ENCODE measurements around the gene ADAMTSL4.
"Not testable (repeated sequence)": the region's sequence is repeated elsewhere in the genome, so short reads cannot be mapped to it uniquely, and the experiment has no call there.

ADAMTSL4 gene

DNA sequence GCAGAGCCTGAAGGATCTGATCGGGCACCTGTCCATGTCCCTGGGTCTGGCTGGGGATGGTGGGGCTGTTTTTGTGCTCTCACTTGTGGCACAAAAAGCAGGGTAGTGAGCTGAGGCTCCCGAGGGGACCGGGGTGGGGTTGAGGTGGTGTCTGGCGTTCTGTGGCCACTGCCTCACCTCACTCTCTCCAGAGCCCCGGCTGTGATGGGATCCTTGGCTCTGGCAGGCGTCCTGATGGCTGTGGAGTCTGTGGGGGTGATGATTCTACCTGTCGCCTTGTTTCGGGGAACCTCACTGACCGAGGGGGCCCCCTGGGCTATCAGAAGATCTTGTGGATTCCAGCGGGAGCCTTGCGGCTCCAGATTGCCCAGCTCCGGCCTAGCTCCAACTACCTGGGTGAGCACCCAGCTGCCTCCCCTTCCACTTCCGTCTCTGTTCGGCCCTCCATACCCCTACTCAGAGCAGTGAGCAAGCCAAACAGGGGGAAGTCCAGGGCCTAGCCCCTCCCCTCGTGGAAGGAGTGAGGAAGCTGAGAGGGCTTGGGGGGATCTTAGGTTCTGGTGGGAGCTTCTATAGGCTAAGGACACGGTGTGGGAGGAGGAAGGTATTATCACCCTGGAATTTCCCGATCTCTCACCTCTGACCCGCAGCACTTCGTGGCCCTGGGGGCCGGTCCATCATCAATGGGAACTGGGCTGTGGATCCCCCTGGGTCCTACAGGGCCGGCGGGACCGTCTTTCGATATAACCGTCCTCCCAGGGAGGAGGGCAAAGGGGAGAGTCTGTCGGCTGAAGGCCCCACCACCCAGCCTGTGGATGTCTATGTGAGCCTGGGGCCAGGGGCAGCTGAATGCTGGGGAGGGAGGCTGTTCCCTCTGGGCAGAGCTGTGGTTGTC is 7.0 kb downstream of the ADAMTSL4 start:
- no peak for DNase-seq

DNA sequence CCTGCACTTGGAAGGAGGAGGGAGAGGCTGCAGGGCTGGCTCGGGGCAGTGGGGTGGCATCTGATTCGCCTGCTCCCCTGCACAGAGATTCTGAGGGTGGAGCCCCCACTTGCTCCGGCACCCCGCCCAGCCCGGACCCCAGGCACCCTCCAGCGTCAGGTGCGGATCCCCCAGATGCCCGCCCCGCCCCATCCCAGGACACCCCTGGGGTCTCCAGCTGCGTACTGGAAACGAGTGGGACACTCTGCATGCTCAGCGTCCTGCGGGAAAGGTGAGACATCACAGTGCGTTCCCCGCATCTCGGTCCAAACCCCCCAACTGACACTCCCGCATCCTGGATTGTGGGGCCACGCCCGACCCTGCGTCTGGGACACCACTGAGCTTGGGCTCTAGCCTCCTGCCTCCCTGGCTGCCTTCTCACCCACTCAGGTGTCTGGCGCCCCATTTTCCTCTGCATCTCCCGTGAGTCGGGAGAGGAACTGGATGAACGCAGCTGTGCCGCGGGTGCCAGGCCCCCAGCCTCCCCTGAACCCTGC is 7.9 kb downstream of the ADAMTSL4 start:
- no peak for DNase-seq

DNA sequence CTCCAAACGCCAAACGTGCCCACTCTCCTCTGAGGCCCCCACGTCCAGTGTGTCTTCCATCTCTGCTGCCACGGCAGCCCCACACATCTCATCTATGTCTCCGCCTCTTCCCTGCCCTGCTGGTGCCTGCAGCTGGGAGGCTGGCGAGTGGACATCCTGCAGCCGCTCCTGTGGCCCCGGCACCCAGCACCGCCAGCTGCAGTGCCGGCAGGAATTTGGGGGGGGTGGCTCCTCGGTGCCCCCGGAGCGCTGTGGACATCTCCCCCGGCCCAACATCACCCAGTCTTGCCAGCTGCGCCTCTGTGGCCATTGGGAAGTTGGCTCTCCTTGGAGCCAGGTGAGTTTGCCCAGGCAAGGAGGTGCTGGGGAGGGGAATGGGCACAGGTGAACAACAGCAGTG is 8.6 kb downstream of the ADAMTSL4 start:
- no peak for DNase-seq

DNA sequence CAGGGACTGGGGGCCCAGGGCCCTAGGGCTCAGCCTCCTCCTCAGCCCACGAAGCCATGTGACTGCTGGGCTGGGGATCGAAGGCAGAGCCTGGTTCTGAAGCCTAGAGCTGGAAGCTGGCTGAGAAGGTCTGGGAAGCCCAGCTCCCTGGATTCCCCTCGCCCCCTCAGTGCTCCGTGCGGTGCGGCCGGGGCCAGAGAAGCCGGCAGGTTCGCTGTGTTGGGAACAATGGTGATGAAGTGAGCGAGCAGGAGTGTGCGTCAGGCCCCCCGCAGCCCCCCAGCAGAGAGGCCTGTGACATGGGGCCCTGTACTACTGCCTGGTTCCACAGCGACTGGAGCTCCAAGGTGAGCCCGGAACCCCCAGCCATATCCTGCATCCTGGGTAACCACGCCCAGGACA is 9.1 kb downstream of the ADAMTSL4 start:
- DNase-seq = no peak

DNA sequence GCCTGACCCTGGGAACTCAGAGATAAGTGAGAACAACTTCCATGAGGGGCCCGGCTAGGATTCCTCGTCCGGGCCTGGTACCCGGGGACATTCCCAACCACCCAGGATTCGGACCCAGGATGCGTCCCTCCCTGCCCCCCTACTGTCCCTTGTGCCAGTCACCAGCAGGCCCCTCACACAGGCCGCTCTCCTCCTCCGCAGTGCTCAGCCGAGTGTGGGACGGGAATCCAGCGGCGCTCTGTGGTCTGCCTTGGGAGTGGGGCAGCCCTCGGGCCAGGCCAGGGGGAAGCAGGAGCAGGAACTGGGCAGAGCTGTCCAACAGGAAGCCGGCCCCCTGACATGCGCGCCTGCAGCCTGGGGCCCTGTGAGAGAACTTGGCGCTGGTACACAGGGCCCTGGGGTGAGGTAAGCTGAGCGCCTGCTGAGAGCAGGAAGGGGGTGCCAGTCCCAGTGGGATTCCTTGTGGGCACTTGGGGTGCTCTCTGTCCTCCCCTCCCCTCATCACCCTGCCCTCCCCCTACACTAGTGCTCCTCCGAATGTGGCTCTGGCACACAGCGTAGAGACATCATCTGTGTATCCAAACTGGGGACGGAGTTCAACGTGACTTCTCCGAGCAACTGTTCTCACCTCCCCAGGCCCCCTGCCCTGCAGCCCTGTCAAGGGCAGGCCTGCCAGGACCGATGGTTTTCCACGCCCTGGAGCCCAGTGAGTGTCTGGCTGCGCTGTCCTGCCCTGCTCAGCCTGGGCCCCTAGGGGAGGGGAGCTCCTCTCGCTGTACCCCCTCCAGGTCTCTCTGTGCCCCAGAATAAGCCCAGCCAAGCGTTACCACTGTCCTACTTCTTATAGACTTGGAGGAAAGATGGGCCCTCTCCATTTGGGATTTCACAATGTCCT is 9.8 kb downstream of the ADAMTSL4 start:
- DNase-seq = no peak

DNA sequence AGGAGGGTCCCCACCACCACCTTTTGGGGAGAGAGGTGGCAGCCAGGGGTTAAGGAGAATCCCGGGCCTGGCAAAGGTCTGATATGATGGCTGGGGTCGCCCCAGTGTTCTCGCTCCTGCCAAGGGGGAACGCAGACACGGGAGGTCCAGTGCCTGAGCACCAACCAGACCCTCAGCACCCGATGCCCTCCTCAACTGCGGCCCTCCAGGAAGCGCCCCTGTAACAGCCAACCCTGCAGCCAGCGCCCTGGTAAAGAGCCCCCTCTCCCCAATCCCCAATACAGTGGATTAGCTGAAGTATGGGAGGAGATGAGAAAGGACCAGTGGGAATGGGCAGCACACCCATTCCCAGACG is 10.4 kb downstream of the ADAMTSL4 start:
- DNase-seq = no peak

DNA sequence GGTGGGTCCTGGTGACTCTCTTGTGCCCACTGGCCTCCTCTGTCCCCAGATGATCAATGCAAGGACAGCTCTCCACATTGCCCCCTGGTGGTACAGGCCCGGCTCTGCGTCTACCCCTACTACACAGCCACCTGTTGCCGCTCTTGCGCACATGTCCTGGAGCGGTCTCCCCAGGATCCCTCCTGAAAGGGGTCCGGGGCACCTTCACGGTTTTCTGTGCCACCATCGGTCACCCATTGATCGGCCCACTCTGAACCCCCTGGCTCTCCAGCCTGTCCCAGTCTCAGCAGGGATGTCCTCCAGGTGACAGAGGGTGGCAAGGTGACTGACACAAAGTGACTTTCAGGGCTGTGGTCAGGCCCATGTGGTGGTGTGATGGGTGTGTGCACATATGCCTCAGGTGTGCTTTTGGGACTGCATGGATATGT is 10.8 kb downstream of the ADAMTSL4 start:
- DNase-seq = peak; percentile 54

DNA sequence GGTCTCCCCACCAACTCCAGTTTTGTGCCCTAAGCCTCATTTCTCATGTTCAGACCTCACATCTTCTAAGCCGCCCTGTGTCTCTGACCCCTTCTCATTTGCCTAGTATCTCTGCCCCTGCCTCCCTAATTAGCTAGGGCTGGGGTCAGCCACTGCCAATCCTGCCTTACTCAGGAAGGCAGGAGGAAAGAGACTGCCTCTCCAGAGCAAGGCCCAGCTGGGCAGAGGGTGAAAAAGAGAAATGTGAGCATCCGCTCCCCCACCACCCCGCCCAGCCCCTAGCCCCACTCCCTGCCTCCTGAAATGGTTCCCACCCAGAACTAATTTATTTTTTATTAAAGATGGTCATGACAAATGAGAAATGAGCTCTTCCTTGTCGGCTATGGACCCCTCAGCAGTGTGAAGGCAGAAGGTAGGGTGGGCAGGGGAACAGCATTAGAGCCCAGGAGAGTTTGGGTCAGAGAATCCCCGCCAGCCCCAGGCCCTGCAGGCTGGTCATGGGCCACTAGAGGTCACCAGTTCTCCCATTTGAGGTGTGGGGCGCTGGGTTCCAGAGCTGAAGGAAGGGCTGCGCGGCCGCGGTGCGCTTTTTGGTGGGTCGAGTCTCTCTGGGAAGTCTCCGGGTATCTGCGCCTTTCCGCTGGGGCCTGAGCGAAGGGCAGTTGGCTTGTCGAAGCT is 11.5 kb downstream of the ADAMTSL4 start:
- peak; percentile 67 for DNase-seq

DNA sequence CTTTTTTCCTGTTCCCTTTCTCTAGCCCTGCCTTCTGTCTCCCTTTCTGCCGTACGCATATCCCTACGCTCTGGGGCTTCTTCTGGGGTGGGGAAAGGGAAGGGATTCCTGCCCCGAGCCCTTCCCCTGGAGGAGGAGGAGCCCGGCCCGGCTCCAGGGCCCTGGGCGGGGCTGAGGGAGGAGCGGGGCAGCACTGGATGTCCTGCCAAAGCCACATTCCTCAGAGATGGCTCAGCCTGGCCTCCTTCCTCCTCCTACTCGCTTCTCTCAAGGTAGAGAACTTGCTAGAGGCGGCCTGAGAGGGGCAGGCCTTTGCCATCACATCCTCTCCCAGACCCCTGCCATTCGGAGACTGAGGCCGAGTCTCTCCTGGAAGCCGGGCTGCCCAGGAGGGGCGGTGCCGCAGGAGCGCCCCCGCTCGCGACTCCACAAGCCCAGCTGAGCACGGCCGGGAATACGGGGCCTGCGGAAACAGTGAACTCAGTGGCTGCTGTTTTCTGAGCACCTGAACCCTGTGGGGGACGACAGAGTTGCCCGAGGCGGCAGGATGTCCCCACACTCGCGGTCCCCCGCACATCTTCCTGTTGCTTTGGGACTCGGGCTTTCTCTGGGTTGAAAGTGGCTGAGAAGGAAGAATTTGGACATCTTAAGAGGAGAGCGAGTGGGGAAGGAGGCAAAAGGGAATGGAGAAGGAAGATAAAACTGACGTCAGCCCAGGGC is 12.2 kb downstream of the ADAMTSL4 start:
- peak; percentile 88 for DNase-seq

DNA sequence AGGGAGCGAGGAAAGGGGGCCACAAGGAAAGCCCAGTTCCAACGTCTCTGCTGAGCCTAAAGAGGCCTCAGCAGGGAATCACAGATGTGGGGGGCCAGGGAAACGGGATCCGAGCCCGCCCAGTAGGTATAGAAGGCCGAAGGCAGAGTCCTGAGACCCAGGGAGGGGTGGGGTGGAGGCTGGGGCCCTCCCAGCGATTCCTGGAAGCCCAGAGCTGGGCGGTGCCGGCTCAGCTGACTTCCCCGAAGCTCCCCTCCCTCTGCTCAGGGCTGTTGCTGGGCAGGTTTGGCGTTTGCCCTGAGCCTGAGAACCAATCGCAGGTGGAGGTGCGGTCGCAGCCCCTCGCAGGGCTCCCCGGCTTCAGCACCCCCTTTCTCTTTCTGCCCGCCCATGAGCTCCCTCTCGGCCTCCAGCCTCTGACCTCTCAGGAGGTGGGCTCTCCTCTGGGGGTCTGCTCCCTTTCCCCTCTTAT is 12.8 kb downstream of the ADAMTSL4 start:
- DNase-seq = peak; percentile 76

DNA sequence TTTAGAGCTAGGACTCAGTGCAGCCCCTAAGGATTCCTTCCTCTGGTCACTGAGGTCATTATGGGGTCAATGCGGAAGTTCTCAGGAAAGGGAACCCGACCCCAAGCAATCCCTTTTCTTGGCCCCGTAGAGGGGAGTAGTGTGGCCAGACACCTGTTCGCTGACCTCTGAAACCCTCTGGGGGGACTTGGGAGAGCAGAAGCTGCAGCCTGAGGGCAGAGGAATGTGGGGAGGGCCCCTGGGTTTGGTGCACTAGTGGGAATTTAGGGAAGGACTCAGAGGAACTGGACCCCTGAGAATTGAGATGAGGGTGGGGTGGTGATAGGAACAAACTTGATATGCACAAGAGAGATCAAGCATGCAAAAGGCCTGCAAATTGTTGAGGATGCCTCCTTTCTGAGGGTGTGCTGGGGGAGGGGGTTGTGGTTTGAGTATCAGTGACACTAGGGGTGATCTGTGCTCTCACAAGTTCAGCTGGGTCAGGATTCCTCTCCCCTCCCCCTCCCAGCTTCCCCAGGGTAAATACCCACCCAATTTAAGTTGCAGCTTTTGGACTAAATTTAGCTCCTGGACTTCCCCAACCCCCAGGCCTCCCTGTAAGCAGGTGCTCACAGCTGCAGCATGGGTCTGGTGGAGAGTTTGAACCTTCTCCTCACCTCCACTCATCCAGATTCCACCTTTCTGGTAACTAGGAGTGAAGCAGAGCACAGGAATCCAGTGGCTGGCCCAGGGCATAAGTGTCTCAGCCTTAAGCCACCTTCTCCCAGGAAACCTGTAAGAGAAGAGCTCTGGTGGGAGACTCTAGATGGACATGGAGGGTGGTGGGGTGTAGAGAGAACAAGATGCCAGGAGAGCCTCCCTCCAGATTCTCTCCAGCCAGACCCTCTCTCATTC is 13.5 kb downstream of the ADAMTSL4 start:
- DNase-seq = no peak

DNA sequence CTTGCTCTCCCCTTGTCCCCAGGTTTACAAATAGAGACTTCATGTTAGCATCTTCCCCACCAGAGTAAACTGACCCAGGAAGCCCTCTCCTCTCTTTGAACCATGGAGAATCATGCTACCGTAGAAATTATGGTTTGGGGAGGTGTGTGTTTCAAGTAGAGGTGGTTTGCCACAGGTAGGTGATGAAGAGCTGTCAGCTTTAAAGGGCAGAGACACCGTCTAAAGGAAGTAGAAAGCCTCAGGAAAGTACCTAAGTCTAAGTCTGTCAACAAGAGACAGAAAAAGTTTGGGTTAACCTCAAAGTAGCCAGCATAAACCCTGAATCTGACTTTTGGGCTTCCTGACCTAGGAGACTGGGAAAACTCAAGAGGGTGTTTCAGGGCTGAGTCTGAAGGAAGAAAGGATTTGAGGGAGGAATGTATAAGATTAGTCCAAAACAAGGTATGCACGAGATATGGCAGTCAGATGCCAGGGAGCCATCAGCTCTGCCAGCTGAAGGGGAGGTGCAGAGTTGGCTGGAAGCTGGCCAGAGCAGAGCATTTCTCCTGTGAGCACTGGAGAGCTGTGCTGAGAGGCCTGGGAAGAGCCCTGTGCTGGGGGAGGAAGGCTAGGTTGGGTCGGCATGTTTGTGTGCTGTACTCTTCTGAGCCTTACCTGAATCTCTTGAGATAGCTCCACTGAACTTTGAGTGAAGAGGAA is 14.3 kb downstream of the ADAMTSL4 start:
- DNase-seq = no peak

DNA sequence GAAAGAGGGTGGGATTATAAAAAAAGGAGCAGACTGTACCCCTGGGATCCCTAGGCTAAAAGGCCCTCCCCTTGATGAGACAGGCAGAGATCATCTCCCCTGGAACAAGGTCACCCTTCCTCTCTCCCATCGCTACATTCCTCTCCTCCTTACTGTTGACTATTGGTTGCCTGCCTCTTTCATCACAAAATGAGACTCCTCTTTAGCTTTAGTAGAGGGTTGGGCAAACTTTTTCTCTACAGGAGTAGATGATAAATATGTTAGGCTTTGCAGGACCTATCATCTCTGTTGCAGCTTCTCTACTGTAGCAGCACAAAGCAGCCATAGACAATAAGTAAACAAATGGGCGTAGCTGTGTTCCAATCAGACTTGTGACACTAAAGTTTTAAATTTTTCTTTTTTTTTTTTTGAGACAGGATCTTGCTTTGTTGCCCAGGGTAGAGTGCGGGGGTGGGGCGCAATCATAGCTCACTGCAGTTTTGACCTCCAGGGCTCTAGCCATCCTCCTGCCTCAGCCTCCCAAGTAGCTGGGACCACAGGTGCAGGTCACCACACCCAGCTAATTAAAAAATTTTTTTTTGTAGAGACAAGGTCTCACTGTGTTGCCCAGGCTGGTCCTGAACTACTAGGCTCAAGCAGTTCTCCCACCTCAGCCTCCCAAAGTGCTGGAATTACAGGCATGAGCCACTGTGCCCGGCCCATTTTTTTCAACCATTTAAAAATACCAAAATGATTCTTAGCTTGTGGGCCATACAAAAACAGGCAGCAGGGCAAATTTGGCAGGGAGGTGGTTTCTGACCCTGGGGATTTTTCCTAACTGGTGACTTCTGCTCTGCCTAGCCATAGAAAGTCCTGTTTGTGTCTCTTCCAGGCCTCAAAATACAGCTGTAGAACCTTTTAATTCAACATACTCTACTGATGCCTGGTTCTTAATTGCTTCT is 15.1 kb downstream of the ADAMTSL4 start:
- DNase-seq = no peak

DNA sequence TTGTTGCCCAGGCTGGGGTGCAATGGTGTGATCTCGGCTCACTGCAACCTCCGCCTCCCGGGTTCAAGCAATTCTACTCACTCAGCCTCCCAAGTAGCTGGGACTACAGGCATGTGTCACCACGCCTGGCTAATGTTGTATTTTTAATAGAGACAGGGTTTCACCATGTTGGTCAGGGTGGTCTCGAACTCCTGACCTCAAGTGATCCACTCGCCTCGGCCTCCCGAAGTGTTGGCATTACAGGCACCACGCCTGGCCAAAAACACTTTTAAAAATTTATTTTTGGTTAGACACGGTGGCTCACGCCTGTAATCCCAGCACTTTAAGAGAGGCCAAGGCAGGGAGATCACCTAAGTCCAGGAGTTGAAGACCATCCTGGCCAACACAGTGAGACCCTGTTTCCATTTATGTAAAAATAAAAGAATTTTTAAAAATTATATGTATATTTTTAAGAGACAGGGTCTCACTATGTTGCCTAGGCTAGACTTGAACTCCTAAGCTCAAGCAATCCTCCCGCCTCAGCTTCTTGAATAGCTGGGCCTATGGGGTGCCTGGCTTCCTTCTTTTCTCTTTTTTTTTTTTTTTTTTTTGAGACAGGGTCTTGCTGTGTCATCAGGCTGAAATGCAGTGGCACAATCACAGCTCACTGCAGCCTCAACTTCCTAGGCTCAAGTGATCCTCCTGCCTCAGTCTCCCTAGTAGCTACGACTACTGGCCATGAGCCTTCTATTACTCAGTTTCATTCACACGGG is 16.2 kb downstream of the ADAMTSL4 start:
- not testable (repeated sequence) for DNase-seq

DNA sequence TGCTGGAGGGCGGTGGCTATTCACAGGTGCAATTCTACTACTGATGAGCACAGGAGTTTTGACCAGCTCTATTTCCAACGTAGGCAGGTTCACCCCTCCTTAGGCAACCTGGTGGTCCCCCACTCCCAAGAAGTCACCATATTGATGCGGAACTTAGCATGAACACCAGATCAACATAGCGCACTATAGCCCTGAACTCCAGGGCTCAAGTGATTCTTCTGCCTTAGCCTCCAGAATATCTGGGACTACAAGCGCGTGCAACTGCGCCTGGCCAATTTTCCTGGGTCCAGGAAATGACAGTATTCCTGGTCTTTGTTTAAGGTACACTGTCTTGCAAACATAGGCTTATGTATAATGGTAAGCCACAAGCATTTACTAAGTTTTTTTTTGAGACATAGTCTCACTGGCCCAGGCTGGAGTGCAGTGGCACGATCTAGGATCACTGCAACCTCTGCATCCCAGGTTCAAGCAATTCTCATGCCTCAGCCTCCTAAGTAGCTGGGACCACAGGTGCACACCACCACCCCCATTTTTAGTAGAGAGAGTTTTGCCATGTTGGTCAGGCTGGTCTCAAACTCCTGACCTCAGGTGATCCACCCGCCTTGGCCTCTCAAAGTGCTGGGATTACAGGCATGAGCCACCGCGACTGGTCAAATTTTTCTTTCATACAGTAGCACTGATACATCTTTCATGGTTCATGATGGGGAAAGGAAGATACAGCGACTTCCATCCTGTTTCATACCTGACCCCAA is 17.6 kb downstream of the ADAMTSL4 start:
- no peak for DNase-seq

DNA sequence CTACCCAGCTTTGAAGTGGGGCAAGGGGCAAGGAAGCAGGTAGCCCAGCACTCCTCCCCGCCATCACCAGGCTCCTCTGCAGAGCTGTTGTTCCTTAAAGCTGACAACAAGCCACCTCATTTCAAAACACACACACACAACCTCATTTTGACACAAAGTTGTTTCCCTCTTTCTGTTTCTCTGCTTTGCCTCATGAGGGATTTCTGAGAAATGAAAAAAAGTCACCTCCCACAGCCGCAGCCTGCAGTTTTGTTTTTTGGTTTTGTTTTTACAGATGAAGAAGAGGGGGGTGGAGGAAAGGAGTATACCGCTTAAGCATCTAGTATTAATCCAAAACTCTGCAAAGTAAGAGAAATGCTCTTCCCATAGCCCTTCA is 18.1 kb downstream of the ADAMTSL4 start:
- DNase-seq = no peak

DNA sequence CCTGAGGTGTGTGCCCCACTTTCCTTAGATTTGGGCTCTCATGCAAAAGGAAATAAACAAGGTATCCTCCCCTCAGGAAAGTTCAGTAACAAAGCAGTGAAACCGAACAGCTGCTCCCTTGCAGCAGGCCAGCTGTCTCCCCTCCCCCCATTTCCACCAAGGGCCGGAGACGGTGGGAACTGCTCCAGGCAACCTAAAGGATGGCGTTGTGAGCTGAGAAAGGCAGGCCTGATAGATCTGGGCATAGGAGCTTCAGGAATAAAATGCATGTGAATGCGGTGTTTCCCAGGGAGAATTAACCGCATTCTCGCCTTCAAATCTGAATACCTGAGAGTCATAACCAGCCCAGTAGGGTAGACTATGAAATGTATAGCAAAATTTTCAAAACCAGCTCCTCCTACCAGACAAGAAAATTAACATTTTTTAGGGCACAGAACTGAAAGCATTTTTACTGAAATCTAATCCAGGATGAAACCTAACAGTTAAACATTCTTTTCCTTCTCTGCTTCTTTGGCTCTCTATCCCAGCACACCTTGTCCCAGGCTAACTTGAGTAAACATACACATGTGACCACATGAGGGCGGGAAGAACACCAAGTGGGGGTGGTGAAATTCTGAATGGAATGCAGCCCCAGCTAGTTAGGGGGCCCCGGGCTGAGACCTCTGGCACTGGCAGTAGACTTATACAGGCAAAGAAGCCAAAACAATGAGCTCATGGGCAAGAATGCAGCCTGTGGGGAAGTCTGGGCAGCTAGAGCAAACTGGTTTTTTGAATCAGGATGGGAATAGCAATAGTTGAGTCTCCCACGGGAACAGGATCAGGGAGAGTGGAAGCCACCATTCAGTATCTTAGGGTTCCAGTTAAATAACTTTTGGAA is 18.7 kb downstream of the ADAMTSL4 start:
- no peak for DNase-seq

Data from NCI-H1048 (cell line).